K562 treated with DMSO at 1 percent for 12 hours (cell line): ENCODE measurements around the gene KCNMA1. TPM values are rescaled to one million over a fixed set of nuclear protein-coding genes. Genes with fewer than 3 reads are reported as not detected.

Experiments
- total RNA-seq: library from RNA; unstranded; fragments of 300-600 nt; gene quantifications from 2 replicates; pipeline ENCODE4 v1.2.3, GENCODE V29; 2022; ENCODE audit not compliant: insufficient read depth

KCNMA1 gene
- total RNA-seq = 1.6 TPM in 1 of 2 replicates, not detected in the other

GRCh38 chr10:77637532-77638320 is at the start of gene KCNMA1:
KCNMA1 (minus strand) TSS chr10:77637808.

